ENCODE data around the gene P2RX6.
"Not testable (repeated sequence)": the region's sequence is repeated elsewhere in the genome, so short reads cannot be mapped to it uniquely, and the experiment has no call there.

The P2RX6 gene

DNA sequence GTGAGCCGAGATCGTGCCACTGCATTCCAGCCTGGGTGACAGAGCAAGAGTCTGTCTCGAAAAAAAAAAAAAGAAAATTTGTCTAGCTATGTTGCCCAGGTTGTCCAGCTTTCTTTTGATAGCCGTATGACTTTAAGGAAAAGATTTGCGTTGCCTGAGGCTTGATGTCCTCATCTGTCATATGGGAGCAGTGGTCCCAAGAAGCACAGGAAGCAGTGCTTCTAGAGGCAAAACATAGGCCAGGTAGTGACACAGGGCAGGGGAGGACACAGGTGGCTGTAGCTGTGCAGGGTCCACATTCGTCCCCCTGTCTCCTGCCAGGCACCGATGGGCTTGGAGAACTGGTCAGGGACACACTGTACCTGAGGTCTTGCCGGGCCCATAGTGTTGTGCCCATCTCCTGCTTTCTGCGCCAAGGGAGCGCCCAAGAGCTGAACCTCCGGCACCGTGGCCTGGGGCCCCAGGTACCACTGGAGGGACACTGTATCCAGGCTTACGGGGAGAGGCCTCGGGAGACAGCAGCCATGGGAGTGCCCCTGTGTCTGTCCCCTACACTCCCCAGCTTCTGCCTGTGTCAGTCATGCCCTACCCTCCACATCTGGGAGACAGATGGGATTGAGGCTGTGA lies 32.2 kb downstream of the P2RX6 start:
- no peak for DNase-seq
- Histone ChIP-seq H3K36me3 (replicated peaks) (no peaks in the 10 kb centered on the region), H3K4me3 (ENCODE audit: low read depth, low read length) (no peak overlapping the region), H3K27ac (no peak overlapping the region), H3K27me3 (replicated peaks) (no peaks in the 10 kb centered on the region)
- TF ChIP-seq, protein P1, sequence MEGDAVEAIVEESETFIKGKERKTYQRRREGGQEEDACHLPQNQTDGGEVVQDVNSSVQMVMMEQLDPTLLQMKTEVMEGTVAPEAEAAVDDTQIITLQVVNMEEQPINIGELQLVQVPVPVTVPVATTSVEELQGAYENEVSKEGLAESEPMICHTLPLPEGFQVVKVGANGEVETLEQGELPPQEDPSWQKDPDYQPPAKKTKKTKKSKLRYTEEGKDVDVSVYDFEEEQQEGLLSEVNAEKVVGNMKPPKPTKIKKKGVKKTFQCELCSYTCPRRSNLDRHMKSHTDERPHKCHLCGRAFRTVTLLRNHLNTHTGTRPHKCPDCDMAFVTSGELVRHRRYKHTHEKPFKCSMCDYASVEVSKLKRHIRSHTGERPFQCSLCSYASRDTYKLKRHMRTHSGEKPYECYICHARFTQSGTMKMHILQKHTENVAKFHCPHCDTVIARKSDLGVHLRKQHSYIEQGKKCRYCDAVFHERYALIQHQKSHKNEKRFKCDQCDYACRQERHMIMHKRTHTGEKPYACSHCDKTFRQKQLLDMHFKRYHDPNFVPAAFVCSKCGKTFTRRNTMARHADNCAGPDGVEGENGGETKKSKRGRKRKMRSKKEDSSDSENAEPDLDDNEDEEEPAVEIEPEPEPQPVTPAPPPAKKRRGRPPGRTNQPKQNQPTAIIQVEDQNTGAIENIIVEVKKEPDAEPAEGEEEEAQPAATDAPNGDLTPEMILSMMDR (IDR thresholded peaks at IDR 0.05; ENCODE audit: low read depth, low read length, missing control alignments), result no peak
- in situ Hi-C loops (cut with HindIII; ENCODE audit: low pct_ligation_motif_present, low sequenced_read_pairs), result no loop called here

DNA sequence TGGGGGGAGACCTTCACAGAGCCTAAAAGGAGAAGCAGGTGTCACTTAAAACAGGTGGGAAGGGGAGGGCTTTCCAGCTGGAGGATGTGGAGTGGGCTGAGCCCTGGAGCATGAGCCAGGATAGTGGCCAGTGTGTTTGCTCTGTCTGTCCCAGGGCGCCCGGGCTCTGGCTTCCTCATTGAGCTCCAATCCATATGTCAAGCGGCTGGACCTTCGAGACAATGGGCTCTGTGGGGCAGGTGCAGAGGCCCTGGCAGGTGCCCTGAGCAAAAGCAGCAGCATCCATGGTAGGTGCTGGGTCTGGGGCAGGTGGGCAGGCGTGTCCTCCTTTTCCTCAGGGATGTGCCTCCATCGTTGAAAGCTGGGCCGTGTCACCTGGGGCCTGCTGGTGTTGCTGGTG lies 32.8 kb downstream of the P2RX6 start:
- no peak for DNase-seq
- H3K36me3 ChIP-seq (replicated peaks), result no peaks in the 10 kb centered on the region
- in situ Hi-C loops (cut with HindIII; ENCODE audit: low pct_ligation_motif_present, low sequenced_read_pairs), result no loop called here
- no peak overlapping the region for H3K27ac ChIP-seq
- H3K27me3 ChIP-seq (replicated peaks), result no peaks in the 10 kb centered on the region
- TF ChIP-seq, protein P1 (IDR thresholded peaks at IDR 0.05; ENCODE audit: low read depth, low read length, missing control alignments), result no peak
- no peak overlapping the region for H3K4me3 ChIP-seq (ENCODE audit: low read depth, low read length)

- H3K27me3 ChIP-seq (replicated peaks); in situ Hi-C loops (cut with HindIII; ENCODE audit: low pct_ligation_motif_present, low sequenced_read_pairs); DNase-seq: not testable (repeated sequence)
Measured at GRCh38 chr22:21048448-21048847, 33.5 kb downstream of the P2RX6 start.

GRCh38 chr22:21048965-21049364 lies 34.0 kb downstream of the P2RX6 start:
- H3K27me3 ChIP-seq (replicated peaks); H3K4me3 ChIP-seq (ENCODE audit: low read depth, low read length); in situ Hi-C loops (cut with HindIII; ENCODE audit: low pct_ligation_motif_present, low sequenced_read_pairs); H3K27ac ChIP-seq; DNase-seq; H3K36me3 ChIP-seq (replicated peaks): not testable (repeated sequence)

More at GRCh38 chr22:21048448-21048847, 33.5 kb downstream of the P2RX6 start:
- H3K4me3 ChIP-seq (ENCODE audit: low read depth, low read length); H3K27ac ChIP-seq; H3K36me3 ChIP-seq (replicated peaks): not testable (repeated sequence)

GRCh38 chr22:21051145-21051830 lies 36.3 kb downstream of the P2RX6 start:
- Histone ChIP-seq H3K27ac (no peak overlapping the region), H3K4me3 (ENCODE audit: low read depth, low read length) (no peak overlapping the region), H3K27me3 (replicated peaks) (peaks cover 4% of the 10 kb centered on the region), H3K36me3 (replicated peaks) (no peaks in the 10 kb centered on the region)
- DNase-seq, result no peak
- TF ChIP-seq, protein P1 (IDR thresholded peaks at IDR 0.05; ENCODE audit: low read depth, low read length, missing control alignments), result no peak
- in situ Hi-C loops (cut with HindIII; ENCODE audit: low pct_ligation_motif_present, low sequenced_read_pairs), result no loop called here

DNA sequence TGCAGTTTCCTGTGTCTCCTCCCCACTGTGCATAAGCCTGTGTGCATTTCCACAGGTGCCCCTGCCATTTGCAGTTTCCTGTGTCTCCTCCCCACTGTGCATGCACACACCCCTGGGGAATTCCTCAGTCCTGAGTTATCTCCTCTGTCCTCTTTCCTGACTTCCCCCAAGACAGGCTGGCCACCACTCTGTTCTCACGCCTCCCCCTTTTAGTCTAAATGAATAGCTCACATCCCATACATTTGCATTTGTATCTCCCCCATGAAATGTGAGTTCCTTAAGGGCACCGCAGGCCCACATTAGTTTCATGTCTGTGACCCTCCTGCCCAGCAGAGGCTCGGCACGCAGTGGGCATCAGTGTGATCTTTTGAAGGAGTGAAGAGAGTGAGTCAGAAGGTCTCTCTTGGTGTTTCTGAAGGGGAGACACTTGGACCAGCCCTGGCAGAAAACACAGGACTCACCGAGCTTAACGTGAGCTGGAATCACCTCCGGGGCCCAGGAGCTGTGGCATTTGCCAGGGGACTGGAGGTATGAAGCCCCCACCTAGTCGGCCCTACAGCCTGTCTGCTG lies 37.0 kb downstream of the P2RX6 start:
- H3K4me3 ChIP-seq (ENCODE audit: low read depth, low read length), result no peak overlapping the region

More for the DNA sequence above, 37.0 kb downstream of the P2RX6 start:
- no peak for DNase-seq
- H3K36me3 ChIP-seq (replicated peaks), result no peaks in the 10 kb centered on the region
- no peak overlapping the region for H3K27ac ChIP-seq
- TF ChIP-seq, protein P1 (IDR thresholded peaks at IDR 0.05; ENCODE audit: low read depth, low read length, missing control alignments), result no peak
- H3K27me3 ChIP-seq (replicated peaks), result peaks cover 8% of the 10 kb centered on the region
- in situ Hi-C loops (cut with HindIII; ENCODE audit: low pct_ligation_motif_present, low sequenced_read_pairs), result no loop called here
